Adipocyte (in vitro differentiated cells): ENCODE results near the gene PDP2.
A peak's percentile ranks its signal among the peaks of the same experiment; 100 is the strongest.

Source experiments
- DNase-seq: peaks from one replicate; pipeline ENCODE4 v3.0.0-alpha.2; 2015; ENCODE audit warnings: low read depth
- H3K27me3 ChIP-seq: replicated peaks from 2 replicates; pipeline ENCODE4 v1.7.0; 2013; ENCODE audit warnings: mild to moderate bottlenecking, low read length, moderate library complexity; ENCODE audit not compliant: control insufficient read depth, insufficient read depth
- H3K36me3 ChIP-seq: 2 replicates; pipeline ENCODE4 v1.7.0; 2013; ENCODE audit warnings: low read length, mild to moderate bottlenecking, moderate library complexity; ENCODE audit not compliant: control insufficient read depth, insufficient read depth, severe bottlenecking
- H3K4me1 ChIP-seq: 2 replicates; pipeline ENCODE4 v1.7.0; 2013; ENCODE audit warnings: mild to moderate bottlenecking, low read length, moderate library complexity; ENCODE audit not compliant: control insufficient read depth, insufficient read depth
- H3K4me3 ChIP-seq: 2 replicates; pipeline ENCODE4 v1.7.0; 2013; ENCODE audit warnings: mild to moderate bottlenecking, low read length, moderate library complexity
- H3K9ac ChIP-seq: 2 replicates; pipeline ENCODE4 v1.7.0; 2013; ENCODE audit warnings: mild to moderate bottlenecking, low read length, moderate library complexity
- H3K9me3 ChIP-seq: 2 replicates; pipeline ENCODE4 v1.7.0; 2013; ENCODE audit warnings: mild to moderate bottlenecking, low read length, moderate library complexity; ENCODE audit not compliant: control insufficient read depth

The PDP2 gene

GRCh38 chr16:66872943-66873684 lies 7.2 kb upstream of the PDP2 start:
- Histone ChIP-seq H3K36me3 (no peaks in the 10 kb centered on the region), H3K9ac (peak overlapping the region; percentile 69), H3K4me1 (peaks cover 22% of the 10 kb centered on the region), H3K4me3 (peak overlapping the region; percentile 74), H3K9me3 (no peaks in the 10 kb centered on the region), H3K27me3 (no peaks in the 10 kb centered on the region)
- DNase-seq = peak; percentile 97

- no peaks in the 10 kb centered on the region for H3K27me3 ChIP-seq
- peaks cover 25% of the 10 kb centered on the region for H3K4me1 ChIP-seq
- H3K4me3 ChIP-seq = no peak overlapping the region
- no peaks in the 10 kb centered on the region for H3K36me3 ChIP-seq
- H3K9me3 ChIP-seq = no peaks in the 10 kb centered on the region
- no peak overlapping the region for H3K9ac ChIP-seq
- no peak for DNase-seq
These were observed 6.6 kb upstream of the PDP2 start for GRCh38 chr16:66873685-66874055.

GRCh38 chr16:66874079-66874775 lies 6.1 kb upstream of the PDP2 start:
- Histone ChIP-seq H3K9me3 (no peaks in the 10 kb centered on the region), H3K9ac (no peak overlapping the region), H3K36me3 (no peaks in the 10 kb centered on the region), H3K4me1 (peaks cover 25% of the 10 kb centered on the region), H3K27me3 (no peaks in the 10 kb centered on the region), H3K4me3 (no peak overlapping the region)
- peak; percentile 77 for DNase-seq

GRCh38 chr16:66878067-66878466 lies 2.2 kb upstream of the PDP2 start:
- Histone ChIP-seq H3K4me1 (peaks cover 38% of the 10 kb centered on the region), H3K4me3 (no peak overlapping the region), H3K36me3 (no peaks in the 10 kb centered on the region), H3K27me3 (no peaks in the 10 kb centered on the region), H3K9me3 (no peaks in the 10 kb centered on the region), H3K9ac (no peak overlapping the region)
- no peak for DNase-seq

- peaks cover 32% of the 10 kb centered on the region for H3K4me1 ChIP-seq
- no peaks in the 10 kb centered on the region for H3K27me3 ChIP-seq
- peak; percentile 51 for DNase-seq
These were observed 701 bp downstream of the PDP2 start for GRCh38 chr16:66881014-66881417.

GRCh38 chr16:66881560-66881959 lies 1.2 kb downstream of the PDP2 start:
- DNase-seq = no peak
- Histone ChIP-seq H3K27me3 (no peaks in the 10 kb centered on the region), H3K9me3 (no peaks in the 10 kb centered on the region), H3K4me1 (peaks cover 38% of the 10 kb centered on the region), H3K9ac (peak overlapping the region; percentile 97), H3K36me3 (peaks cover 26% of the 10 kb centered on the region), H3K4me3 (peak overlapping the region; percentile 97)

More at GRCh38 chr16:66881014-66881417, 701 bp downstream of the PDP2 start:
- Histone ChIP-seq H3K4me3 (peak overlapping the region; percentile 97), H3K9ac (peak overlapping the region; percentile 97), H3K36me3 (peaks cover 21% of the 10 kb centered on the region), H3K9me3 (no peaks in the 10 kb centered on the region)

GRCh38 chr16:66881964-66882508 lies 1.7 kb downstream of the PDP2 start:
- Histone ChIP-seq H3K27me3 (no peaks in the 10 kb centered on the region), H3K4me3 (peak overlapping the region; percentile 97), H3K36me3 (peaks cover 31% of the 10 kb centered on the region), H3K9ac (peak overlapping the region; percentile 97), H3K4me1 (peaks cover 41% of the 10 kb centered on the region), H3K9me3 (no peaks in the 10 kb centered on the region)
- DNase-seq = no peak

- Histone ChIP-seq H3K27me3 (no peaks in the 10 kb centered on the region), H3K36me3 (peaks cover 34% of the 10 kb centered on the region), H3K9ac (no peak overlapping the region), H3K4me1 (peaks cover 41% of the 10 kb centered on the region), H3K9me3 (no peaks in the 10 kb centered on the region), H3K4me3 (no peak overlapping the region)
- no peak for DNase-seq
These were observed 2.4 kb downstream of the PDP2 start for GRCh38 chr16:66882702-66883101.

- DNase-seq = no peak
These were observed 5.2 kb downstream of the PDP2 start for GRCh38 chr16:66885491-66885890.

GRCh38 chr16:66886321-66886720 lies 6.0 kb downstream of the PDP2 start:
- H3K27me3 ChIP-seq = no peaks in the 10 kb centered on the region
- H3K4me3 ChIP-seq = no peak overlapping the region
- peaks cover 28% of the 10 kb centered on the region for H3K4me1 ChIP-seq
- peak; percentile 85 for DNase-seq
- H3K9me3 ChIP-seq = no peaks in the 10 kb centered on the region
- H3K36me3 ChIP-seq = peaks cover 49% of the 10 kb centered on the region
- no peak overlapping the region for H3K9ac ChIP-seq

More at GRCh38 chr16:66885491-66885890, 5.2 kb downstream of the PDP2 start:
- H3K36me3 ChIP-seq = peaks cover 42% of the 10 kb centered on the region
- H3K4me3 ChIP-seq = no peak overlapping the region
- H3K27me3 ChIP-seq = no peaks in the 10 kb centered on the region
- H3K9ac ChIP-seq = no peak overlapping the region
- no peaks in the 10 kb centered on the region for H3K9me3 ChIP-seq
- H3K4me1 ChIP-seq = peaks cover 29% of the 10 kb centered on the region

GRCh38 chr16:66886914-66887313 lies 6.6 kb downstream of the PDP2 start:
- H3K4me3 ChIP-seq = no peak overlapping the region
- DNase-seq = peak; percentile 39
- H3K27me3 ChIP-seq = no peaks in the 10 kb centered on the region
- peaks cover 22% of the 10 kb centered on the region for H3K4me1 ChIP-seq
- H3K36me3 ChIP-seq = peaks cover 52% of the 10 kb centered on the region
- no peak overlapping the region for H3K9ac ChIP-seq
- H3K9me3 ChIP-seq = no peaks in the 10 kb centered on the region
